HG03175 (cell line): ENCODE measurements around the gene FAM53B.

ENCODE experiments used
- ATAC-seq: cut with Tn5 transposase; IDR thresholded peaks from one replicate; pipeline ENCODE4 v1.9.1; 2021; ENCODE audit warnings: mild to moderate bottlenecking, moderate library complexity; ENCODE audit not compliant: unreplicated experiment

FAM53B gene

DNA sequence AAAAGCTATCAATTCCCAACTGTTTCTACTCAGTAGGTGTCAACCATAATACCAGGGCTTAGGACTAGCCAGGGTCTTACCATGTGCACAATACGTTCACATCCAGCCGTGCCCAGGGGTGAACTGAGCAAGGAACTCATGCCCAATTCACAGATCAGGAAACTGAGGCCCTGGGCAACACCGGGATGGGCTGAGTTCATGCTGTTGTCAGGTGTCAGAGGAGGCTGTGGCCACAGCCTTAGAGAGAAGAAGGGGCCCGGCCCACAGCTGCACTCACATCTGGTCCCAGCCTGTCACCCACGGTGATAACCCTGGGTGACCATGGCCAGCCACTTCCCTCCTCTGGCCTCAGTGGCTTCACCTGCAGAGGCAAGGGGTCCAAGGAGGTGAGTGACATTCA, 92.0 kb downstream of the FAM53B start:
- ATAC-seq = no peak

GRCh38 chr10:124651402-124651891, 92.7 kb downstream of the FAM53B start:
- ATAC-seq = no peak

- ATAC-seq = no peak
Measured at GRCh38 chr10:124650820-124651401, 93.3 kb downstream of the FAM53B start.

DNA sequence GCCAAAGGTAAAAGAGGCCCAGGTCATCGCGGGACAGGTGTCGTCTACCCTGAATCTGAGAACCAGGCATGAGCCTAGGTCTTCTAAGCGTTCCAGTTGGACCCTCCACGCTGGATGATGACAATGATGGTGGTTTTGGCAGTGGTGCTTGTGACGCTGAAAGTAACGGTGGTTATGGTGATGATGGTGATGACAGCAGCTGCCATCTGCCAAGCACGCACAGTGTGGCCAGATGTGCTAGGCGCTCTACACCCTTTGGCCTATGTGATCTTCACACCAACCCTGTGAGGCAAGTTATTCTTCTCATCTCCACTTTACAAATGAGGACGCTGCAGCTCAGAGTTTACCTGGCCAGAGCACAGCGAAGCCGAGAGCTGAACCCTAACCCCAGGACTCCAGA, 93.9 kb downstream of the FAM53B start:
- ATAC-seq = no peak

- no peak for ATAC-seq
Measured at GRCh38 chr10:124649214-124649613, 95.0 kb downstream of the FAM53B start.

GRCh38 chr10:124648738-124649137, 95.4 kb downstream of the FAM53B start:
- no peak for ATAC-seq

- no peak for ATAC-seq
Measured at GRCh38 chr10:124648131-124648475, 96.1 kb downstream of the FAM53B start.

- peak; percentile 73 for ATAC-seq
Measured at GRCh38 chr10:124647421-124648130, 96.6 kb downstream of the FAM53B start.

- ATAC-seq = no peak
Measured at GRCh38 chr10:124646483-124647352, 97.5 kb downstream of the FAM53B start.

- ATAC-seq = no peak
Measured at GRCh38 chr10:124645467-124646095, 98.6 kb downstream of the FAM53B start.

DNA sequence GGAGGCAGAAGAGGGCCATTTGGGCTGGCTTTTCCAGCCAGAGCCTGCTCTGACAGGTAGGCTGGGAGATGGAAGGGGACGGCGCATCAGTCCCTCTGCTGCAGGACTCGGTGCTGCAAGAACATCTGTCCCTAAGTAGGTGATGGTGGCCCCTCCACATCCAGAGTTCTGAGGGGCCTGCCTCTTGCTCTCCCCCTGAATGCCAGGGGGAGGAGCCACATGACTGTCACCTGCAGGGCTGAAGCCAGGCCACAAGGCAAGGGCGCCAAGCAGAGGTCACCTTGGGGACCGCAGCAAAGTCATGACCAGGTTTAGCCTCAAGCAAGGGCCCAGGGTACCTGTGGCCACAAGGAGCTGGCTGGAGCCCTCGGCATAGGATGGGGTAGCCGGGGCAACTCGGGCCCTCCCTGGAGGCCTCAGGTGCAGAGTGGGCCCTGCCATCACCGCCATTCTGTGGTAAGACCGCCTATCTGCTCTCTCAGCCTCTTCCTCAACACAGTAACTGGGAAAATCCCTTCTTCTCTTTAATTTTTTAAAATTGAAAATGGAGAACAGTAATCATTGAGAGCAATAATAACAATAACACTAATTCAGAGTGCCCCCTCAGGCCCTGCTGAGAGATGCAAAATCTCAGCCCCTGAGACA, 99.3 kb downstream of the FAM53B start:
- no peak for ATAC-seq

DNA sequence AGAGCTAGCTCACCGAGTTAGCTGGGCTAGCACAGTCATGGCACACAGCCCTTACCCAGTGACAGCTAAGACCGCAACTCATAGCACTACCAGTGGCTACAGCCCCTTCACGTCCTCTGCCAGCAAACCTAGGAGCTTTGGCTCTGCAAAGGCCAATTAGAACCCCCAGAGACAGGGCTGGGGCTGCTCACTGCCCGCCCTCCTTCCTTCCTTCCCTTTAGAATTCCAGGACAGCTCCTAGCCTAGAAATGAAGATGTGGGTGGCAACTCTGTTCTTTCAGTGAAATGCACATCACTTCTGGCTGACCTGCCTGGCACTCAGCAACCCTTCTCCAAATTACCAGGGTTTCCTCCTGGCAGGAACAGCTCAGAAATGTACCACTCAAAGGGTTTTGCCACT, 99.9 kb downstream of the FAM53B start:
- no peak for ATAC-seq

GRCh38 chr10:124643330-124644009, 100.7 kb downstream of the FAM53B start:
- ATAC-seq = no peak

GRCh38 chr10:124642088-124642710, 102.0 kb downstream of the FAM53B start:
- ATAC-seq = no peak

DNA sequence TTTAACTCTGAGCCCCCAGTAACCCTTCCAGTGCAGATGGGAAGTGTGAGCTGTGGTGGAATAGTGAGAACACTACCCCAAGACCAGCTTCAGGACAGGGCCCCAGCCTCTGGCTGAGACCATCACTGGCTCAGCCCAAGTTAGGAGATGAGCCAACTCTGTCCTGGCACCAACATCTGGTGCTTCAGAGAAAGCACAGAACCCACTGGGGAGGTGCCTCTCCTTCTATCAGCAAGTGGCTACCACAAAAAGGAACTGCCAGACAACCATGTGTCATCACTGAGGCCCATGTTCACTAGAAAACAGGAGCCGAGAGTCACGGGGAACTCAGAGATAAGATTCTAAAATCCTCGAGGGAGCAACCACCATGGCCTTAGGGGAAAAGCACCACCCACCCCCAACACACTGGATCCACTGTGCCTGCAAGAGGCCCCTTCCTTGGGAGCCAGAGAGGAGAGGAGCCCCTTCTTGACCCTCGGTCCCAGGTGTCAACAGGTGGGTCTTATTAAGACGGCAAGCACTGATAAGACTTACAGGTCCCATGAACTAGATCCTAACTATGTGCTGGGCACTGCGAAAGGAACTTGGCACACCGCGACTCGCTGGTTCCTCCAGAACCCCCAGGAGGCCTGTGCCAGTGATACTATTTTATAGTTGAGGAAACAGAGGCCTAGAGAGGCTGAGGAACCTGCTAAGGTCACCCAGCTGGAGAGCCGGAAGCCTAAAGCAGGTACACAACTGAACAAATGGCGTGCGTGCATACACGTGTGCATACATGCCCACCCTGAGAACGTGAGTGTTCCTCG, 102.7 kb downstream of the FAM53B start:
- ATAC-seq = peak; percentile 48

- ATAC-seq = peak; percentile 42
Measured at GRCh38 chr10:124640538-124641231, 103.5 kb downstream of the FAM53B start.

DNA sequence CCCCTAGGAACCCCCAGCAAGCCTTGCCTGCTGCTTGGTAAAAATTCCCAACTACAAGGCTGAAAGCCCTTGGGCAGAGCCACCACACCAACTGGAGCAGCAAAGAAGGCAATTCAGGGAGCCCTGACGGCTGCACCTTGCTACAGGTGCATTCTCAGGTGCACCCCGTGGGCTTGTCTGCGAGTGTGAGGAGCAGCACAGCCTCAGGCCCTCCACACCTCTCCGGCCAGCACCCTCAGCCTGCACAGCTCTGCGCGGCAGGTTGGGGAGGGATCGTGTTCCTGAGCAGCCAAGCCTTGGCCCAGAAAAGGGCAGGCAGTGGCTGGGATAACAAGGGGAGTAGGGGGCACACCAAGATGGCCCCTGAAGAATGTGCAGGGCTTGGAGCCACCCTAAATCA, 104.1 kb downstream of the FAM53B start:
- ATAC-seq = no peak

DNA sequence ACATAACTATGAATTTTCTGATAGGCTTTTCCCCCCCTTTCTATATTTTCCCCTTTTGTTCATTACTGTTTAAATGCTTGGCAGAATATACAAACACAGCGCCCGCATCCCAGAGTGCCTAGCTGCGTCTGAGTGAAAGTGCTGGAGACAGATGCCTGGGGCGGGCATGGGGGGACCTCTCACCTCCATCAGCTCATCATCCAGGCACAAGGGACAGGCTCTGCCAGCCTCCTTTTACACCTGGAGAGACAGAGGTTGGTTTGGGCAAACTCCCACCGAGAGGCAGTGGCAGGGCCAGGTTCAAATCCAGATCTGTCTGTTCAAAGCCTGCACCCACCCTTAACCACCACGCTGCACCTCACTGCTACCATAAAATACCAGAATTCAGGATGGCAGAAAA, 104.5 kb downstream of the FAM53B start:
- ATAC-seq = no peak
